Glutamatergic neuron (in vitro differentiated cells): ENCODE measurements around the gene BCAS4. TPM values are rescaled to one million over a fixed set of nuclear protein-coding genes. Genes with fewer than 3 reads are reported as not detected.

Experiments
- DNase-seq: peaks from one replicate; pipeline ENCODE4 v3.0.0; 2022
- H3K27ac Mint-ChIP-seq: one replicate; pipeline ENCODE4 v1.8.0; 2020; ENCODE audit warnings: mild to moderate bottlenecking, mixed read lengths, inconsistent platforms; ENCODE audit not compliant: unreplicated experiment
- H3K27me3 Mint-ChIP-seq: one replicate; pipeline ENCODE4 v1.8.0; 2020; ENCODE audit warnings: mild to moderate bottlenecking, moderate library complexity, mixed read lengths, inconsistent platforms; ENCODE audit not compliant: unreplicated experiment
- H3K36me3 Mint-ChIP-seq: one replicate; pipeline ENCODE4 v1.8.0; 2020; ENCODE audit warnings: mild to moderate bottlenecking, mixed read lengths, inconsistent platforms; ENCODE audit not compliant: unreplicated experiment
- H3K4me1 Mint-ChIP-seq: one replicate; pipeline ENCODE4 v1.8.0; 2020; ENCODE audit warnings: mild to moderate bottlenecking, low read depth, mixed read lengths, inconsistent platforms; ENCODE audit not compliant: unreplicated experiment
- H3K4me3 Mint-ChIP-seq: one replicate; pipeline ENCODE4 v1.8.0; 2020; ENCODE audit warnings: mild to moderate bottlenecking, mixed read lengths, inconsistent platforms; ENCODE audit not compliant: unreplicated experiment
- H3K9me3 Mint-ChIP-seq: one replicate; pipeline ENCODE4 v1.8.0; 2020; ENCODE audit warnings: mild to moderate bottlenecking, moderate library complexity, mixed read lengths, inconsistent platforms; ENCODE audit not compliant: unreplicated experiment
- total RNA-seq: library from RNA; stranded (reverse); fragmentation: NEBNext Ultra II Directional; extraction: Animal tissue kit (Norgen Biotek cat#: 25700); gene quantifications from one replicate; pipeline ENCODE4 v1.2.1, GENCODE V29; 2021; ENCODE audit not compliant: unreplicated experiment
- TF ChIP-seq, protein P1 (sequence below): fragments of 200-600 bp; sonication (generic); IDR thresholded peaks from one replicate; pipeline ENCODE4 v1.5.0; 2021; ENCODE audit not compliant: partially characterized antibody, unreplicated experiment

The BCAS4 gene
- total RNA-seq, 1 donor from 2014 or later, result 5.5 TPM

DNA sequence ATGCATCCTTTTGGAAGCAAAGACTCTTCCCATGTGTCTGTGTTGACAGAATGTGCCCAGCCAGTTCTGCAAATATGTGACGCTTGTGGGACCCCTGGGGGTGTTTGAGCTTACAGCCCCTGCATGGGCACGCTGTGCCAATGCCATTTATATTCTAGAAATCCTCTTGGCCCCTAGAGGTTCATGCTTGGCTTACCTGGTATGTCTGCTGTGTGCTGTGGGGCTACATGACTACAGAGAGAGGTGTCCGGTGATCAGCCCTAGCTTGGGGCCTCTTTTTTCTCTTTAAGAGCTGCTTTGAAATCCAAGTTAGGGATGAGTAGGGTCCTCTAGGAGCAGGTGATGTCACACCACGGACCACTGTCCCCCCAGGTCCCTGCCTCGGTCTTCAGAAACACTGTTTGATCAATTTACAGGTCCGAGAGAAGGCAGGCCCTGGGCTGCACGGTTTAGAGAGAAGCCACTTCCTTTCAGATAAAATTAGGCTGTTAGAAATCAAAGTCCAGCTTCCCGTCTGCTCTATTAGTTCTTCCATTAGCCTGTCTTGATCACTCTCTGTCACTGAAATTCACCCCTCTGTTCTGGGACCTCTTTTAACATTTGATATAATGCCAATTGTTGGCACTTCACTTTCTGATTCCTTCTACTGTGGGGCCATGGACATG is 26.5 kb downstream of the BCAS4 start:
- no peak for DNase-seq
- peaks cover 4% of the 10 kb centered on the region for H3K9me3 Mint-ChIP-seq
- no peak overlapping the region for H3K4me3 Mint-ChIP-seq
- no peaks in the 10 kb centered on the region for H3K36me3 Mint-ChIP-seq
- H3K27ac Mint-ChIP-seq, result no peak overlapping the region
- TF ChIP-seq, protein P1, sequence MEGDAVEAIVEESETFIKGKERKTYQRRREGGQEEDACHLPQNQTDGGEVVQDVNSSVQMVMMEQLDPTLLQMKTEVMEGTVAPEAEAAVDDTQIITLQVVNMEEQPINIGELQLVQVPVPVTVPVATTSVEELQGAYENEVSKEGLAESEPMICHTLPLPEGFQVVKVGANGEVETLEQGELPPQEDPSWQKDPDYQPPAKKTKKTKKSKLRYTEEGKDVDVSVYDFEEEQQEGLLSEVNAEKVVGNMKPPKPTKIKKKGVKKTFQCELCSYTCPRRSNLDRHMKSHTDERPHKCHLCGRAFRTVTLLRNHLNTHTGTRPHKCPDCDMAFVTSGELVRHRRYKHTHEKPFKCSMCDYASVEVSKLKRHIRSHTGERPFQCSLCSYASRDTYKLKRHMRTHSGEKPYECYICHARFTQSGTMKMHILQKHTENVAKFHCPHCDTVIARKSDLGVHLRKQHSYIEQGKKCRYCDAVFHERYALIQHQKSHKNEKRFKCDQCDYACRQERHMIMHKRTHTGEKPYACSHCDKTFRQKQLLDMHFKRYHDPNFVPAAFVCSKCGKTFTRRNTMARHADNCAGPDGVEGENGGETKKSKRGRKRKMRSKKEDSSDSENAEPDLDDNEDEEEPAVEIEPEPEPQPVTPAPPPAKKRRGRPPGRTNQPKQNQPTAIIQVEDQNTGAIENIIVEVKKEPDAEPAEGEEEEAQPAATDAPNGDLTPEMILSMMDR, result no peak
- peaks cover 8% of the 10 kb centered on the region for H3K4me1 Mint-ChIP-seq
- H3K27me3 Mint-ChIP-seq, result peaks cover 2% of the 10 kb centered on the region

DNA sequence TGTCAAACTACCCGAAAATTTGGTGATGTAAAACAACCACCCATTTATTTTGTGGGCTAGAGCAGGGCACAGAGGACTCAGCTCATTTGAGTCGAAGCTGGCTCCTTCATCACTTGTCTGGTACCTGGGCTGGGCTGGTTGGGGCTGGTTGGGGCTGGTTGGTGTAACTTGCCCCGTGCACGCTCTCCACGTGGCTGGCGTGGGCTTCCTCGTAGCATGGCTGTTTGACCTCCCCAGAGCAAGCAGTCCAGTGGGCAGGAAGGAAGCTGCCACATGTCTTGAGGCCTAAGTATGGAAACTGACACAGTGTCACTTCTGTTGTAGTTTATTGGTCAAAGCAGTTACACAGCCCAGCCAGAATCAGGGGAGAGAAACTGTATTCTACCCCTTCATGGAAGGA is 27.1 kb downstream of the BCAS4 start:
- TF ChIP-seq, protein P1, result no peak

DNA sequence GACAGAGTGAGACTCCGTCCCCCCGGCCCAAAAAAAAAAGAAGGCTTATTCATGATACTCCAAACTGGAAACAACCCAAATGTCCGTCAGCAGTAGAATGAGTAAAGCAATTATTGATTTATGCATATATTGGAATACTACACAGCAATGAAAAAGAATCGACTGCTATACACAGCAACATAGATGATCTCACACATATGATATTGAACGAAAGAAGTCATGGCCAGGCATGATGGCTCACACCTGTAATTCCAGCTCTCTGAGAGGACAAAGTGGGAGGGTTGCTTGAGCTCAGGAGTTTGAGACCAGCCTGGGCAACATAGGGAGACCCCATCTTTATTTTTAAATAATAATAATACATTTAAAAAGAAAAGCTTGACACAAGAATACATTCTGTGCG is 28.5 kb downstream of the BCAS4 start:
- DNase-seq, result no peak
- TF ChIP-seq, protein P1, result no peak

More for the DNA sequence above, 27.1 kb downstream of the BCAS4 start:
- no peaks in the 10 kb centered on the region for H3K36me3 Mint-ChIP-seq
- H3K27me3 Mint-ChIP-seq, result peaks cover 2% of the 10 kb centered on the region
- H3K4me1 Mint-ChIP-seq, result peaks cover 8% of the 10 kb centered on the region
- H3K4me3 Mint-ChIP-seq, result no peak overlapping the region
- DNase-seq, result no peak
- H3K9me3 Mint-ChIP-seq, result peaks cover 4% of the 10 kb centered on the region
- H3K27ac Mint-ChIP-seq, result no peak overlapping the region

DNA sequence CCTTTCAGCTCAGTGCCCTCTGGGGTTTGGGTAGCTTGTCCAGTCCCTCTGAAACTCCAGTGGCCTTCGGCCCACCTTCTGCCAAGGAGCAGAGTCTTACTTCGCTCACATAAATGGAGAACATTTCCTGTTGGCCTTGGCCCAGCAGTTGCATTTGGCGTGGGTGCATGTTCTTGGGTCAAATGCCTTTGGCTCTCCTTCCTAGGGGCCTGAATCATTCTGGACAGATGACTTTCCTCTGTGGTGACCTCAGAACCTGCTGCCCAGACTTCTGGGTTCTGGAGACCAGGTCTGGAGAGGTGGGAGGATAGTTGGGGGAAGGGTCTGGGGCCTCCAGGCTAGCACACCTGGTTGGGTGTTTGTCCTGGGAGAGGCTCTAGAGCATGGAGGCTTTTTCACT is 29.3 kb downstream of the BCAS4 start:
- Mint-ChIP-seq H3K27me3 (no peaks in the 10 kb centered on the region), H3K4me1 (peaks cover 1% of the 10 kb centered on the region), H3K27ac (no peak overlapping the region), H3K36me3 (no peaks in the 10 kb centered on the region), H3K4me3 (no peak overlapping the region), H3K9me3 (no peaks in the 10 kb centered on the region)
- TF ChIP-seq, protein P1, result no peak
- DNase-seq, result no peak

More for the DNA sequence above, 28.5 kb downstream of the BCAS4 start:
- Mint-ChIP-seq H3K4me1 (peaks cover 5% of the 10 kb centered on the region), H3K27ac (no peak overlapping the region), H3K36me3 (no peaks in the 10 kb centered on the region), H3K9me3 (peaks cover 2% of the 10 kb centered on the region), H3K27me3 (peaks cover 2% of the 10 kb centered on the region), H3K4me3 (no peak overlapping the region)

DNA sequence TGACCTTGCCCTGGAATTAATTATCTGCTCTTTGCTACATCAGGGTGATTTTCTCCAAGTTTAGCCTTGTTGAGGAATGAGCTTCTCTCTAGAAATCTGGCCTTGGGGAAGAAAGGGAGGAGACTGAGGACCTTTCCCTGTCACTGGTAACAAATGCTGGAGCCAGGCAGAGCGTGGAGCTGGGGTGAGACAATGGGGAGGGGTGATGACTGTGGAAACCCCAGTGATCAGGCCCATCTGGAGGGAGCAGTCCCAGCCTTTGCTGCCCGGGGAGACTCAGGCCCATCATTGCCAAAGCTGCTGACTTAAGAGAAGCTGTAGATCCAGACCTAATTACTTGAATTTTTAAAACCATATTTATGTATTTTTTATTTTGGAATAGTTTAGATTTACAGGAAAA is 31.3 kb downstream of the BCAS4 start:
- DNase-seq, result no peak
- Mint-ChIP-seq H3K9me3 (no peaks in the 10 kb centered on the region), H3K27me3 (no peaks in the 10 kb centered on the region), H3K27ac (no peak overlapping the region), H3K4me1 (no peaks in the 10 kb centered on the region), H3K4me3 (no peak overlapping the region), H3K36me3 (no peaks in the 10 kb centered on the region)
- TF ChIP-seq, protein P1, result no peak
